Thoracic aorta (tissue), 2 donors: ENCODE results near the gene SDCBP2. TPM values are rescaled to one million over a fixed set of nuclear protein-coding genes. Genes with fewer than 3 reads are reported as not detected.
"Not testable (repeated sequence)": the region's sequence is repeated elsewhere in the genome, so short reads cannot be mapped to it uniquely, and the experiment has no call there.

Experiments
- ATAC-seq: fragments of 150-250 bp; one replicate; pipeline ENCODE4 v1.8.0; 2017; ENCODE audit warnings: low read depth; ENCODE audit not compliant: insufficient number of reproducible peaks, low FRiP score
- DNase-seq: peaks from one replicate; pipeline ENCODE4 v3.0.0-alpha.2; 2020; ENCODE audit warnings: low spot score
- H3K27ac ChIP-seq, 2 donors: fragments of 200-600 bp; sonication (generic); 1 replicate in 1 of 2; 2 replicates in 1 of 2; pipeline ENCODE4 v1.5.1; 2016; ENCODE audit warnings: mild to moderate bottlenecking in 2 of 2, moderate library complexity in 2 of 2
- H3K27me3 ChIP-seq: fragments of 200-600 bp; sonication (generic); replicated peaks from 2 replicates; pipeline ENCODE4 v1.6.0; 2016; ENCODE audit warnings: mild to moderate bottlenecking; ENCODE audit not compliant: insufficient read depth
- H3K36me3 ChIP-seq: fragments of 200-600 bp; sonication (generic); one replicate; pipeline ENCODE4 v1.5.1; 2016
- H3K4me1 ChIP-seq, 2 donors: fragments of 200-600 bp; sonication (generic); 1 replicate in 1 of 2; 2 replicates in 1 of 2; pipeline versions ENCODE4 v1.5.1 to v1.6.0; 2016; ENCODE audit warnings: low read depth in 2 of 2, mild to moderate bottlenecking in 1 of 2; ENCODE audit not compliant: control insufficient read depth in 1 of 2
- H3K4me3 ChIP-seq: fragments of 200-600 bp; sonication (generic); 2 replicates; pipeline ENCODE4 v1.5.1; 2016; ENCODE audit warnings: mild to moderate bottlenecking
- H3K9me3 ChIP-seq: fragments of 200-600 bp; sonication (generic); 2 replicates; pipeline ENCODE4 v1.5.1; 2016
- CTCF ChIP-seq: fragments of 200-600 bp; sonication (generic); IDR thresholded peaks from one replicate; pipeline ENCODE4 v1.5.1; 2019; ENCODE audit warnings: antibody characterized with exemption
- total RNA-seq, 2 donors: library from RNA; depleted of rRNA; stranded (reverse); fragments of >200 nt; gene quantifications; one replicate each; pipeline versions ENCODE4 v1.1.0 to v1.2.3, GENCODE V29; 2016

Gene SDCBP2
- total RNA-seq, 2 donors from 2014 or later, result 4.1 to 10.2 TPM

DNA sequence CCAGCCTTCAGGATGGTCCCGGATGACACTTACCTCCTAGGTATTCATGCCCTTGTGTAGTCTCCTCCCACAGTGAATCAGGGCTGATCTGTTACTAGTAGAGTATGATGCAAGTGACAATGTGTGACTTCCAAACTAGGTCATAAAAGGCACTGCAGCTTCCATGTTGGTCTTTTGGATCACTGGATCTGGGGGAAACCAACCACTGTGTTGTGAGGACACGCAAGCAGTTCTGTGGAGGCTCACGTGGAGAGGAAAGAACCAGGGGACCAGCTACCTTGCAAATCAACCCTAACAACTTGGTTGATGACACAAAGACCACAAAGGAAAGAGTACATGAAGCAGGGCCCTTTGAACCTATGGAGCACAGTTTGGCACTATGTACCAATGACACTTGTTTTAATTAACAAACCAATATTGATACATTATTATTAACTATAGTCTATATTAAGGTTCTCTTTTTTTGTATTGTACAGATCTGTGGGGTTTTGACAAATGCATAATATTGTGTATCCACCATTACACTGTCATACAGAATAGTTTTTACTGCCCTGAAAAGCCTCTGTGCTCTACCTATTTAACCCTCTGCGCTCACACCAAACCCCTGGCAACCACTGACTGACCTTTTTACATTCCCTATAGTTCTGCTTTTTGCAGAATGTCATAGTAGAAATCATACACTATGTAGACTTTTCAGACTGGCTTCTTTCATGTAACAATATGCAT is 16.3 kb upstream of the SDCBP2 start:
- ATAC-seq (no peak), DNase-seq (no peak)
- no peak for TF ChIP-seq CTCF
- Histone ChIP-seq H3K27me3 (no peaks in the 10 kb centered on the region), H3K4me3 (no peak overlapping the region), H3K36me3 (no peaks in the 10 kb centered on the region), H3K4me1 (no peaks in the 10 kb centered on the region), H3K9me3 (no peaks in the 10 kb centered on the region), H3K27ac (no peak overlapping the region)

DNA sequence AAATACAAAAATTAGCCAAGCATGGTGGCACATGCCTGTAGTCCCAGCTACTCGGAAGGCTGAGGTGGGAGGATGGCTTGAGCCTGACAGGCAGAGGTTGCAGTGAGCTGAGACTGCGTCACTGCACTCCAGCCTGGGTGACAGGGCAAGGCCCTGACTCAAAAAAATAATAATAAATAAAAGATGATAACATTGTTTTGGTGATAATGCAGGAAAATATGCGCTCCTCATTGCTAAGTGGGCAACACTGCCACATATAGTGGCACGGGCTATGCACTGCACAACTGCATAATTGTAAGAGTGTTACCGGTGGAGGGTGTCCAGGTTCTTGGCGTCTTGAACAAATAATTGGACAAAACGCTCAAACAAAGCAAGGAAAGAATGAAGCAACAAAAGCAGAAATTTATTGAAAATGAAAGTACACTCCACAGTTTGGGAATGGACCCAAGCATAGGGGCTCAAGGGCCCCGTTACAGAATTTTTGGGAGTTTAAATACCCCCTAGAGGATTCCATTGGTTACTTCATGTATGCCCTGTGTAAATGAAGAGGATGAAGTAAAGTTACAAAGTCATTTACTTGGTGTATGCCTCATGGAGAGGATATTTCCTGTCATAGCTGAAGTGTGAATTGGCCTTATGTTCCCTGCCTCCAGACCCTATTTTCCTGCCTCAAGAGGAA is 14.6 kb upstream of the SDCBP2 start:
- H3K27me3 ChIP-seq, ATAC-seq, DNase-seq, H3K9me3 ChIP-seq, H3K4me1 ChIP-seq, H3K36me3 ChIP-seq, H3K4me3 ChIP-seq, H3K27ac ChIP-seq: not testable (repeated sequence)

DNA sequence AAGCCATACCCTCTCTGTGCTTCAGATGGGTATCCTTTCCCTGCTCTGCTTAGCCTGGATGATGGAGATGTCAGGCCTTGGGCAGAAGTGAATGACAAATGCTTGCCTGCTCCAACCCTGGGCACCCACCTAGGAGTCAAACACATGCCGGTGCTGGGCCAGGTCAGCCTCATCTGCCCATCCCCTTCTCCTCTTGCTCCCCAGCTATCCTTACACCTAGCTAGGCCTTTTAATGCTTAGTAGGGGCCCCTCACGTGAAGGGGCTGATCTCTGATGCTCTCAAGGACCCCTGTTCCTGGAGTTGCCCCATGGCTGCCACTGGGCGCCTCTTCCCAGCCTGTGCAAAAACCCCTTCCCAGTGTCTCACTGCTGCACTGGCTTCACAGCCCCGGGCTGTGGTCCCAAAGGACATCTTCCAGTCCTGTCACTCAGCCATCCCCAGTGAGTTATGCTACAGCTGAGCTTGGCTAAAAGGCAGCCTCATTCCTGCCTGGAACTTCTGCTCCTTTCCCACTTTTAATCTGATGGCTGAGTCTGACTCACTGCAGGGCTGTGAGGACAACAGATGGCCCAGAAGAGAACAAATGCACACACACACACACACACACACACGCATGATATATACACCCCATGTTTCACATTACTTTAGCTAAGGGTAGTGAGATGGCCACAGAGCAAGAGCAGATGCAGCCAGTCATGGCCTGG is 12.8 kb upstream of the SDCBP2 start:
- Histone ChIP-seq H3K27ac (no peak overlapping the region), H3K9me3 (no peaks in the 10 kb centered on the region), H3K4me3 (no peak overlapping the region), H3K36me3 (no peaks in the 10 kb centered on the region), H3K27me3 (no peaks in the 10 kb centered on the region), H3K4me1 (peaks cover 3 to 8% of the 10 kb centered on the region in 2 donors)
- no peak for DNase-seq
- TF ChIP-seq CTCF, result no peak
- ATAC-seq, result no peak

- no peak for DNase-seq
- H3K27ac ChIP-seq, result no peak overlapping the region
- no peaks in the 10 kb centered on the region for H3K27me3 ChIP-seq
- peaks cover 5 to 12% of the 10 kb centered on the region in 2 donors for H3K4me1 ChIP-seq
- no peaks in the 10 kb centered on the region for H3K9me3 ChIP-seq
- TF ChIP-seq CTCF, result no peak
- no peak overlapping the region for H3K4me3 ChIP-seq
- ATAC-seq, result no peak
- H3K36me3 ChIP-seq, result no peaks in the 10 kb centered on the region
Observed at GRCh38 chr20:1338801-1339200, 9.9 kb upstream of the SDCBP2 start.

DNA sequence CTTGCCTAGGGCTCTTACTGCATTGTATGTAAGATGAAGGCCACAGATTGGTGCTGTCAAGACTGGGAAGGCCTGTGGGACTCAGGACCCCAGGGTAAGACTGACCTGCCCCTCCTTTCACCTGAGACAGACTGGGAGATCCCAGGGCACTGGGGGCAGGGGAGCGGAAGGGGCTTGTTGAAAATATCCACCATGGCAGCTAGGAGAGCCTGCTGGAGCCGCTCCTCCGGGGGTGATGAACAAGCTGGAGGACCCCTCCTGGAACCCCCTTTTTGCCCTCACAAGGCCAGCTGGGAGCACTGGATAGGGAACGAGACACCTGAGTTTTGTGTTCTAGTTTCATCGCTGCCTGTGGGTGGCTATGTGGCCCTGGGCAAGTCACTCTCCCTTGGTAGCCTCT is 9.2 kb upstream of the SDCBP2 start:
- DNase-seq (no peak), ATAC-seq (no peak)
- Histone ChIP-seq H3K4me1 (peaks cover 5 to 12% of the 10 kb centered on the region in 2 donors), H3K36me3 (no peaks in the 10 kb centered on the region), H3K27ac (no peak overlapping the region), H3K9me3 (no peaks in the 10 kb centered on the region), H3K27me3 (no peaks in the 10 kb centered on the region), H3K4me3 (no peak overlapping the region)
- TF ChIP-seq CTCF, result no peak
